Measurements from ENCODE around the gene SETSIP. TPM values are rescaled to one million over a fixed set of nuclear protein-coding genes. Genes with fewer than 3 reads are reported as not detected.

SETSIP gene
- total RNA-seq, 4 donors from 2014 or later, result not detected

DNA sequence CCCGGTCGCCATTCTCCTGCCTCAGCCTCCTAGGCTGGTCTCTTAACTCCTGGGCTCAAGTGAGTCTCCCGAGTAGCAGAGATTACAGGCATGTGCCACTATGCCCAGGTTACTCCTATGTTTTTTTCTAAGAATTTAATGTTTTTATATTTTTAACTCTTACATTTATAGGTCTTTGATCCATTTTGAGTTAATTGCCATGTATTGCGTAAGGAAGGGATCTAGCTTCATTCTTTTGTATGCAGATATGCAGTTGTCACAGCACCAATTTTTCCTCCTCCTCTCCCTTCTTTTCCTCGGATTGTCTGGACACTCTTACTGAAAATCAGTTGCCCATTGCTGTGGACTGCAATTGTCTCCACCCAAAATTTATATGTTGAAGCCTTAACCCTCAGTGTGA lies 16.4 kb upstream of the SETSIP start:
- Histone ChIP-seq H3K4me3 (no peak overlapping the region), H3K36me3 (peaks cover 5% of the 10 kb centered on the region), H3K4me1 (no peaks in the 10 kb centered on the region), H3K27me3 (no peaks in the 10 kb centered on the region), H3K9me3 (no peaks in the 10 kb centered on the region), H3K27ac (no peak overlapping the region)
- TF ChIP-seq EP300 (IDR thresholded peaks at IDR 0.05) (no peak), POLR2A (IDR thresholded peaks at IDR 0.05) (no peak)
- DNase-seq (ENCODE audit: low spot score in 2 of 2), result no peak
- WGBS, result 96% methylated on average over 5 of the region's 5 CpGs

DNA sequence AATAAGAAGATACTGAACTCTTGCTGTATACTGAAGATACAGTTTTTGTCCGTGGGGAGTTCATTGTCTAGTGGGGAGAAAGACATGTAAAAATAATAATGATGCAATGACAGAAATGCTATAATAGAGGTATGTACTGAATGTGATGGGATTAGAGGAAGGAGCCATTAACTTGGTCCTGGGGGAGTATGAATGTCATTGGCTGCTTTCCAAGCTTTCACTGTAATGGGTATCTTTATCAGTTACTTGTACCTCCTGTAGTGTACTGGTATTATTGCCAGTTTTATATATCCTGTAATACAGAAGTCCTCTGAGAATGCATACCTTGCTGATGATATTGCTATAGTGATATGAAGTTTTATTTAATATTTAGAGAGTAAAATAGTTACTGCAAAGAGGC lies 12.3 kb upstream of the SETSIP start:
- no peak for DNase-seq (ENCODE audit: low spot score in 2 of 2)
- Histone ChIP-seq H3K9me3 (no peaks in the 10 kb centered on the region), H3K4me3 (no peak overlapping the region), H3K4me1 (no peaks in the 10 kb centered on the region), H3K36me3 (no peaks in the 10 kb centered on the region), H3K27ac (no peak overlapping the region), H3K27me3 (no peaks in the 10 kb centered on the region)
- TF ChIP-seq, protein P1, sequence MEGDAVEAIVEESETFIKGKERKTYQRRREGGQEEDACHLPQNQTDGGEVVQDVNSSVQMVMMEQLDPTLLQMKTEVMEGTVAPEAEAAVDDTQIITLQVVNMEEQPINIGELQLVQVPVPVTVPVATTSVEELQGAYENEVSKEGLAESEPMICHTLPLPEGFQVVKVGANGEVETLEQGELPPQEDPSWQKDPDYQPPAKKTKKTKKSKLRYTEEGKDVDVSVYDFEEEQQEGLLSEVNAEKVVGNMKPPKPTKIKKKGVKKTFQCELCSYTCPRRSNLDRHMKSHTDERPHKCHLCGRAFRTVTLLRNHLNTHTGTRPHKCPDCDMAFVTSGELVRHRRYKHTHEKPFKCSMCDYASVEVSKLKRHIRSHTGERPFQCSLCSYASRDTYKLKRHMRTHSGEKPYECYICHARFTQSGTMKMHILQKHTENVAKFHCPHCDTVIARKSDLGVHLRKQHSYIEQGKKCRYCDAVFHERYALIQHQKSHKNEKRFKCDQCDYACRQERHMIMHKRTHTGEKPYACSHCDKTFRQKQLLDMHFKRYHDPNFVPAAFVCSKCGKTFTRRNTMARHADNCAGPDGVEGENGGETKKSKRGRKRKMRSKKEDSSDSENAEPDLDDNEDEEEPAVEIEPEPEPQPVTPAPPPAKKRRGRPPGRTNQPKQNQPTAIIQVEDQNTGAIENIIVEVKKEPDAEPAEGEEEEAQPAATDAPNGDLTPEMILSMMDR (IDR thresholded peaks at IDR 0.05), result no peak
- TF ChIP-seq POLR2AphosphoS5 (IDR thresholded peaks at IDR 0.05), result no peak
- TF ChIP-seq POLR2A (IDR thresholded peaks at IDR 0.05), result no peak
- no peak for TF ChIP-seq EP300 (IDR thresholded peaks at IDR 0.05)
- 91% methylated on average over 1 of the region's 1 CpG for WGBS

GRCh38 chr1:92085727-92086126 lies 10.5 kb upstream of the SETSIP start:
- WGBS, result 94% methylated on average over 4 of the region's 4 CpGs
- peaks cover 4% of the 10 kb centered on the region for H3K4me1 ChIP-seq

DNA sequence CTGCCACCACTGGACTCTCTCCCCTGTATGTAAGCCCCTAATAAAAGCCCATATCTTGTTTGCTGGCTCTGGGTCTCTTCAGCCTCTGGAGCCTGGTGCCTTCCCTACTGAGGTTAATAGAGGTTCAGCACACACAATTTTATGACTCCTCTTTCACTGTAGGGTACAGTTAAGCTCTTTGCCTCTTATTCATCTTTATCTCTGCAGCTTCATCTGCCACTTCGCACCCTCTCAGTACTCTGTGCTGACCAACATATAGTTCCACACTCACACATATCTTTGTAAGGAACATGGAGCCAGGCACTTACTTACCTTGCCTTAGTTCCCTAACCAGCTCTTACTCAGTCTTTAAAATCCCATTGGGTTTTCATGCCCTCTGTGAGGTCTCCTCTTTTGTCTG lies 9.4 kb upstream of the SETSIP start:
- Histone ChIP-seq H3K4me1 (peaks cover 4% of the 10 kb centered on the region), H3K27me3 (no peaks in the 10 kb centered on the region), H3K4me3 (no peak overlapping the region), H3K27ac (no peak overlapping the region), H3K9me3 (no peaks in the 10 kb centered on the region), H3K36me3 (no peaks in the 10 kb centered on the region)
- DNase-seq (ENCODE audit: low spot score in 2 of 2), result no peak
- 97% methylated on average over 1 of the region's 1 CpG for WGBS
- TF ChIP-seq POLR2AphosphoS5 (IDR thresholded peaks at IDR 0.05), result no peak
- TF ChIP-seq EP300 (IDR thresholded peaks at IDR 0.05), result no peak
- TF ChIP-seq, protein P1 (IDR thresholded peaks at IDR 0.05), result no peak
- TF ChIP-seq POLR2A (IDR thresholded peaks at IDR 0.05), result no peak

More at GRCh38 chr1:92085727-92086126, 10.5 kb upstream of the SETSIP start:
- H3K27me3 ChIP-seq, result no peaks in the 10 kb centered on the region
- no peak for DNase-seq (ENCODE audit: low spot score in 2 of 2)
- no peaks in the 10 kb centered on the region for H3K9me3 ChIP-seq
- no peak overlapping the region for H3K27ac ChIP-seq
- no peak overlapping the region for H3K4me3 ChIP-seq
- no peak for TF ChIP-seq POLR2AphosphoS5 (IDR thresholded peaks at IDR 0.05)
- TF ChIP-seq EP300 (IDR thresholded peaks at IDR 0.05), result no peak
- TF ChIP-seq, protein P1 (IDR thresholded peaks at IDR 0.05), result no peak
- no peak for TF ChIP-seq POLR2A (IDR thresholded peaks at IDR 0.05)
- H3K36me3 ChIP-seq, result no peaks in the 10 kb centered on the region

GRCh38 chr1:92081031-92081430 lies 5.8 kb upstream of the SETSIP start:
- Histone ChIP-seq H3K36me3 (no peaks in the 10 kb centered on the region), H3K9me3 (no peaks in the 10 kb centered on the region), H3K27ac (peak overlapping the region; percentile 46), H3K4me1 (peaks cover 4% of the 10 kb centered on the region), H3K27me3 (no peaks in the 10 kb centered on the region), H3K4me3 (peak overlapping the region; percentile 72)
- DNase-seq (ENCODE audit: low spot score in 2 of 2), result no peak
- TF ChIP-seq POLR2AphosphoS5 (IDR thresholded peaks at IDR 0.05) (no peak), POLR2A (IDR thresholded peaks at IDR 0.05) (no peak), EP300 (IDR thresholded peaks at IDR 0.05) (no peak)
- TF ChIP-seq, protein P1 (IDR thresholded peaks at IDR 0.05), result no peak
- WGBS, result 26% methylated on average over 4 of the region's 4 CpGs
